K562 (cell line): ENCODE measurements around the gene ZNF775. TPM values are rescaled to one million over a fixed set of nuclear protein-coding genes. Genes with fewer than 3 reads are reported as not detected.
A peak's percentile ranks its signal among the peaks of the same experiment; 100 is the strongest.

Source experiments
- CBX1 ChIP-seq: sonication (generic); IDR thresholded peaks from 2 replicates; pipeline ENCODE4 v1.6.1; 2016; ENCODE audit warnings: antibody characterized with exemption, low read depth, mild to moderate bottlenecking
- GATAD2A ChIP-seq: fragments of 450-650 bp; IDR thresholded peaks from 2 replicates; pipeline ENCODE4 v1.6.1; 2017
- HOXB6 ChIP-seq: fragments of 250-450 bp; sonication (Bioruptor Pico); IDR thresholded peaks from 2 replicates; pipeline ENCODE4 v1.5.1; 2022; ENCODE audit warnings: mild to moderate bottlenecking, borderline replicate concordance
- JUNB ChIP-seq: fragments of 450-650 bp; formaldehyde crosslinking; conservative IDR thresholded peaks from 2 replicates; pipeline ENCODE4 v1.4.0; 2020; ENCODE audit warnings: mild to moderate bottlenecking
- MLLT1 ChIP-seq, 2 experiments: fragments of 450-650 bp; IDR thresholded peaks; 2 replicates each; pipeline ENCODE4 v1.6.1; 2016
- NELFE ChIP-seq: IDR thresholded peaks from 2 replicates; pipeline ENCODE4 v1.6.1; 2011; ENCODE audit warnings: mild to moderate bottlenecking; ENCODE audit not compliant: insufficient read depth, insufficient read length
- PBX2 ChIP-seq, 2 experiments: IDR thresholded peaks in 1 of 2; conservative IDR thresholded peaks in 1 of 2; 2 replicates each; pipeline ENCODE4 v1.6.1; 2016; ENCODE audit warnings: low read depth in 2 of 2, mild to moderate bottlenecking in 1 of 2, missing compliant biosample characterization in 1 of 2, missing genetic modification characterization in 1 of 2, moderate library complexity in 1 of 2
- RBM15 ChIP-seq: fragments of 200-400 bp; formaldehyde crosslinking; IDR thresholded peaks from 2 replicates; pipeline ENCODE4 v1.6.1; 2018; ENCODE audit warnings: mild to moderate bottlenecking, low read length, moderate library complexity; ENCODE audit not compliant: insufficient read depth
- SMAD4 ChIP-seq: fragments of 250-450 bp; sonication (Bioruptor Pico); conservative IDR thresholded peaks from 2 replicates; pipeline ENCODE4 v1.8.0; 2021; ENCODE audit warnings: inconsistent platforms, mild to moderate bottlenecking, moderate library complexity
- SRF ChIP-seq, 2 experiments: fragments of 250-450, 450-650 bp in 1 of 2; sonication (Bioruptor Pico) in 1 of 2; sonication (generic) in 1 of 2; formaldehyde crosslinking; IDR thresholded peaks; 2 replicates each; pipeline versions ENCODE4 v1.5.0 to v1.5.1; 2020 to 2022; ENCODE audit warnings: mild to moderate bottlenecking in 1 of 2, missing genetic modification reagents in 1 of 2
- TAL1 ChIP-seq: fragments of 450-650 bp; IDR thresholded peaks from 2 replicates; pipeline ENCODE4 v1.6.1; 2016; ENCODE audit warnings: mild to moderate bottlenecking
- UBTF ChIP-seq, 2 experiments: IDR thresholded peaks; 2 replicates each; pipeline ENCODE4 v1.6.1; 2012; ENCODE audit warnings: improper control_type of control experiment in 2 of 2, low read depth in 2 of 2, low read length in 2 of 2, borderline replicate concordance in 1 of 2
- ZNF12 ChIP-seq: sonication (generic); formaldehyde crosslinking; IDR thresholded peaks from 2 replicates; pipeline ENCODE4 v1.4.0; 2020; ENCODE audit warnings: mild to moderate bottlenecking, missing genetic modification reagents
- ZNF124 ChIP-seq: sonication (generic); formaldehyde crosslinking; IDR thresholded peaks from 2 replicates; pipeline ENCODE4 v1.8.1; 2022; ENCODE audit warnings: missing genetic modification reagents
- ZNF232 ChIP-seq: sonication (generic); formaldehyde crosslinking; IDR thresholded peaks from 2 replicates; pipeline ENCODE4 v1.8.0; 2022; ENCODE audit warnings: mild to moderate bottlenecking, missing genetic modification reagents
- ZNF76 ChIP-seq: fragments of 250-450 bp; sonication (Bioruptor Pico); IDR thresholded peaks from 2 replicates; pipeline ENCODE4 v1.4.0; 2020; ENCODE audit warnings: mild to moderate bottlenecking, moderate library complexity, borderline replicate concordance
- polyA plus RNA-seq, 8 experiments: library from polyadenylated mRNA; depleted of rRNA in 4 of 8; stranded (reverse) in 5 of 8; unstranded in 3 of 8; fragments of >200 nt; fragmentation: Nextera tagmentation in 2 of 8; fragmentation: Illumina TruSeq in 1 of 8; extraction: Ambion mirVana in 2 of 8; extraction: Trizol in 1 of 8; gene quantifications; 2 replicates each; pipeline versions ENCODE4 v1.2.1 to v1.2.3, GENCODE V29; 2011 to 2014; ENCODE audit warnings: inconsistent platforms in 1 of 8, missing spikeins in 1 of 8
- total RNA-seq, 7 experiments: library from RNA; depleted of rRNA in 6 of 7; stranded (reverse); fragments of >200 nt in 6 of 7; fragmentation: Illumina TruSeq in 2 of 7; extraction: Trizol in 2 of 7; gene quantifications; 2 replicates each; pipeline versions ENCODE4 v1.2.1 to v1.2.3, GENCODE V29; 2011 to 2021; ENCODE audit warnings: low replicate concordance in 1 of 7

Gene ZNF775
- total and polyA plus RNA-seq, 9 of the 15 experiments (the other 6 are each of a cell fraction or from before 2014, with no cell fraction given): 0.04 to 18.7 (median 4.9) TPM

GRCh38 chr7:150359622-150360362 is 19.3 kb upstream of the ZNF775 start (continued):
- TF ChIP-seq CBX1: no peak; the same call in 1 of the 2 replicates
- TF ChIP-seq JUNB (CRISPR knock-in tag): no peak
- no peak for TF ChIP-seq SRF (CRISPR knock-in tag; IDR thresholded peaks at IDR 0.05)
- no peak for TF ChIP-seq RBM15
- no peak; the same call in 1 of the 2 replicates for TF ChIP-seq TAL1
- TF ChIP-seq ZNF232 (CRISPR knock-in tag): 0 out of 2 replicates have a peak, but pooled peaks have one; percentile 34
- TF ChIP-seq GATAD2A: peak; percentile 45; the same call in 1 of the 2 replicates
- no peak for TF ChIP-seq ZNF124
- TF ChIP-seq SMAD4 (CRISPR knock-in tag): no peak
- TF ChIP-seq HOXB6 (CRISPR knock-in tag): no peak
- TF ChIP-seq ZNF76 (CRISPR knock-in tag): no peak
- peak; percentile 86 to 89; a peak in 3 of 4 replicates for TF ChIP-seq MLLT1 (IDR thresholded peaks at IDR 0.05)
- TF ChIP-seq ZNF12 (CRISPR knock-in tag): peak; percentile 34; the same call in 1 of the 2 replicates
- no peak for TF ChIP-seq UBTF (IDR thresholded peaks at IDR 0.05; ENCODE audit: borderline replicate concordance in 1 of 2, low read depth in 2 of 2, low read length in 2 of 2)
- no peak for TF ChIP-seq PBX2 (CRISPR knock-in tag; IDR thresholded peaks at IDR 0.05; ENCODE audit: low read depth)
- no peak for TF ChIP-seq PBX2 (tag; conservative IDR thresholded peaks at IDR 0.05; ENCODE audit: low read depth)
- TF ChIP-seq NELFE: no peak
